Lower lobe of right lung (tissue), 2 donors: ENCODE measurements around the gene CASTOR1. TPM values are rescaled to one million over a fixed set of nuclear protein-coding genes. Genes with fewer than 3 reads are reported as not detected.

Experiments used
- ATAC-seq, 2 donors: fragments of 200-7000 bp; cut with Tn5 transposase; one replicate each; pipeline ENCODE4 v1.9.1; 2020 to 2022; ENCODE audit warnings: mild to moderate bottlenecking in 2 of 2, moderate library complexity in 2 of 2
- DNase-seq: peaks from one replicate; pipeline ENCODE4 v3.0.0-alpha.2; 2020
- H3K27ac ChIP-seq: fragments of 200-600 bp; one replicate; pipeline ENCODE4 v1.8.0; 2022
- H3K27me3 ChIP-seq: fragments of 200-600 bp; one replicate; pipeline ENCODE4 v1.8.0; 2022; ENCODE audit warnings: low read depth
- H3K36me3 ChIP-seq: fragments of 200-600 bp; one replicate; pipeline ENCODE4 v1.8.0; 2022; ENCODE audit warnings: mild to moderate bottlenecking
- H3K4me1 ChIP-seq: fragments of 200-600 bp; one replicate; pipeline ENCODE4 v1.8.0; 2022
- H3K4me3 ChIP-seq: fragments of 200-600 bp; one replicate; pipeline ENCODE4 v1.8.0; 2022; ENCODE audit warnings: mild to moderate bottlenecking
- H3K9me3 ChIP-seq: fragments of 200-600 bp; one replicate; pipeline ENCODE4 v1.8.0; 2022
- intact Hi-C: fragments of 100-400 bp; cut with DNase I; formaldehyde crosslinking; loops from one replicate; pipeline ENCODE4 v1.11.0; 2022
- total RNA-seq: library from RNA; stranded (reverse); fragmentation: NEBNext Ultra II Directional; extraction: Animal tissue kit (Norgen Biotek cat#: 25700); gene quantifications from one replicate; pipeline ENCODE4 v1.2.1, GENCODE V29; 2021
- TF ChIP-seq, protein P1 (sequence below): fragments of 200-600 bp; IDR thresholded peaks from one replicate; pipeline ENCODE4 v1.8.0; 2022; ENCODE audit warnings: antibody characterized with exemption, mild to moderate bottlenecking
- donor health status: DM: no; HTN: yes; CAD: no; lungs with severe emphysema.

CASTOR1 gene
- total RNA-seq, 1 donor from 2014 or later: 16.2 TPM

- Histone ChIP-seq H3K4me1 (peaks cover 65% of the 10 kb centered on the region), H3K27ac (peak overlapping the region; percentile 90), H3K4me3 (peak overlapping the region; percentile 87), H3K9me3 (no peaks in the 10 kb centered on the region), H3K27me3 (no peaks in the 10 kb centered on the region), H3K36me3 (peaks cover 16% of the 10 kb centered on the region)
- ATAC-seq: peak; percentile 3 to 39
- intact Hi-C loops: no loop called here
- DNase-seq: no peak
- TF ChIP-seq, protein P1, sequence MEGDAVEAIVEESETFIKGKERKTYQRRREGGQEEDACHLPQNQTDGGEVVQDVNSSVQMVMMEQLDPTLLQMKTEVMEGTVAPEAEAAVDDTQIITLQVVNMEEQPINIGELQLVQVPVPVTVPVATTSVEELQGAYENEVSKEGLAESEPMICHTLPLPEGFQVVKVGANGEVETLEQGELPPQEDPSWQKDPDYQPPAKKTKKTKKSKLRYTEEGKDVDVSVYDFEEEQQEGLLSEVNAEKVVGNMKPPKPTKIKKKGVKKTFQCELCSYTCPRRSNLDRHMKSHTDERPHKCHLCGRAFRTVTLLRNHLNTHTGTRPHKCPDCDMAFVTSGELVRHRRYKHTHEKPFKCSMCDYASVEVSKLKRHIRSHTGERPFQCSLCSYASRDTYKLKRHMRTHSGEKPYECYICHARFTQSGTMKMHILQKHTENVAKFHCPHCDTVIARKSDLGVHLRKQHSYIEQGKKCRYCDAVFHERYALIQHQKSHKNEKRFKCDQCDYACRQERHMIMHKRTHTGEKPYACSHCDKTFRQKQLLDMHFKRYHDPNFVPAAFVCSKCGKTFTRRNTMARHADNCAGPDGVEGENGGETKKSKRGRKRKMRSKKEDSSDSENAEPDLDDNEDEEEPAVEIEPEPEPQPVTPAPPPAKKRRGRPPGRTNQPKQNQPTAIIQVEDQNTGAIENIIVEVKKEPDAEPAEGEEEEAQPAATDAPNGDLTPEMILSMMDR: no peak
Observed at GRCh38 chr22:30325065-30325720, 35.9 kb upstream of the CASTOR1 start.

DNA sequence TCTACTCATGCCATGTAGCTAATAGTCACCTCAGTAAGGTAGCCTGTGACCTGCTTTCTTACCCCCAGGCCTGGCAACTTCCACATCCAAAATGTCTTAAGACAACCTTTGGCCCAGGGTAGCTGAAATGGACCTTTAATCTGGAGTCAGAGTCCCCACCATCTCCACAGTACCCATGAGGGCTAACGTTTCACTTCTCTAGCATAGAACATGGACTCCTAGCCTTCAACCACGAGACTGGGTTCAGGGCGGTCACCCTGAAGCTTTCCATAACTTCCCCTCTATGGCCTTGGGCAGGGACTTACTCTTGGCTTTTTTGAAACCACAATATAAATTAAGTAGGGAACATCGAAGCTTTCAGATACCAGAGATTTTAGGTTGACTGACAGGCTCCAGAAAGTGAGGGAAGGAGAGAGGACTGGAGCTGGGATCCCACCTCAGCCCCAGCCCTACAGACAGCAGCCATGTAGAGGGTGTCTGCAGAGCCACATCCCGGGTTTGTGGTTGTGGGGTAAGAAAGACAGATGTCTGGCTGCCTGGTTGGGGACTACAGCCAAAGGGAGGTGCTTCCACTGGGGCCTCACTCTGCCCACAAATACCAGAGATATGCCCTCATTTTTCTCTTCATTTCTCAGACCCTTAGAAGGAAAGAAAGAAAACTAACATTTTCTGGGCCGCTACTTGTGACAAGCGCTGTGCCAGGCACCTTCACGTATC lies 34.9 kb upstream of the CASTOR1 start:
- H3K27me3 ChIP-seq: no peaks in the 10 kb centered on the region
- DNase-seq: no peak
- H3K4me1 ChIP-seq: peaks cover 75% of the 10 kb centered on the region

GRCh38 chr22:30323246-30323645 lies 33.9 kb upstream of the CASTOR1 start:
- DNase-seq: no peak
- no peak for ATAC-seq
- Histone ChIP-seq H3K36me3 (peaks cover 24% of the 10 kb centered on the region), H3K4me1 (peaks cover 83% of the 10 kb centered on the region), H3K27me3 (no peaks in the 10 kb centered on the region), H3K4me3 (no peak overlapping the region), H3K9me3 (no peaks in the 10 kb centered on the region), H3K27ac (no peak overlapping the region)
- TF ChIP-seq, protein P1: no peak
- intact Hi-C loops: no loop called here

More for the DNA sequence above, 34.9 kb upstream of the CASTOR1 start:
- Histone ChIP-seq H3K27ac (peak overlapping the region; percentile 90), H3K36me3 (peaks cover 22% of the 10 kb centered on the region), H3K9me3 (no peaks in the 10 kb centered on the region), H3K4me3 (peak overlapping the region; percentile 87)
- TF ChIP-seq, protein P1: no peak
- ATAC-seq: no peak
- intact Hi-C loops: no loop called here

DNA sequence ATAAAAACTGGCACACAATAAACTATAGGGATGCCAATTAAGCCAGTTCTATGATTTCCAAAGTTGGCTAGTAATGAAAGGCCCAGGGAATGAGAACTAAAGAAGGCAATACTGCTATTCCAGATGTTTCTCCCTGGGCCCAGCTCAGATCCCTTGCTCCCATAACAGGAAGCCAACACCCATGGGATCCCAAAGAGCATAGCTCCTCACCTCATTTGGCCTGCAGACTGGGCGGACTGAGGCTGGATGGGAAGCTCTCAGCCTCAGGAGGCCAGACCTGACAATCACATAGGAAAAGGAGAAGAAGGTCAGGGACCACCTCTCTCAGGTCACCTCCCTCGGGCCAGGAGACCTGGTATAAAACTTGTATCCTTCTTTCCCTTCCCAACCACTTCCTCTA lies 32.2 kb upstream of the CASTOR1 start:
- Histone ChIP-seq H3K9me3 (no peaks in the 10 kb centered on the region), H3K27me3 (no peaks in the 10 kb centered on the region), H3K36me3 (peaks cover 29% of the 10 kb centered on the region), H3K4me1 (peaks cover 89% of the 10 kb centered on the region), H3K4me3 (no peak overlapping the region), H3K27ac (peak overlapping the region; percentile 46)
- intact Hi-C loops: no loop called here
- ATAC-seq: no peak
- TF ChIP-seq, protein P1: no peak
- no peak for DNase-seq

DNA sequence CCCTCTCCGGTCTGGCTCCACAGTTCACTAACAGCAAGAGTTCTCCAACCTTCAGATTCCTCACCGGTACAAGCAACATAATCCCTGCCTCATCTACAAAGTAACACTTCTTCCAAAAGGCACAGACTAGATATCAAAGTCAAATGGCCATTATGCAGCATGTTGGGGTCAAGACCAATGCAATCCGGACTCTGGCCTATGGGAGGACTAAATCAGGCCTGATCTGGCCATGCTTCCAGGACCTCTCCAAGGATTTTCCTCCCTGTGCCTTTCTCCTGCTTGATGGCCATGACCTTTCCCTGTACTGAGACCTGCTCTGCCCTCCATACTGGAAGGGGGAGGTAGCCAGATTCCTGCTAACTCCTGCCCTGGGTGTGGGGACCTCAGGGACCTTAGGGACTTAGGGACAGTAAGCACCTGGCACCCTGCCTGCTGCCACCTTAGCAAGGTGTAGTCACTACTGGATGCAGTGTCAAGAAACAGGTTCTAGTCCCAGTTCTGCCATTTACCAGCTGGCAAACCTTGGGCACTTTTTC lies 30.8 kb upstream of the CASTOR1 start:
- H3K9me3 ChIP-seq: no peaks in the 10 kb centered on the region
- intact Hi-C loops: no loop called here
- ATAC-seq (no peak), DNase-seq (no peak)
- H3K36me3 ChIP-seq: peaks cover 34% of the 10 kb centered on the region
- H3K27ac ChIP-seq: no peak overlapping the region
- no peaks in the 10 kb centered on the region for H3K27me3 ChIP-seq
- TF ChIP-seq, protein P1: no peak
- H3K4me3 ChIP-seq: no peak overlapping the region
- H3K4me1 ChIP-seq: peaks cover 95% of the 10 kb centered on the region
